T-helper 22 cell (primary cell): ENCODE measurements around the gene EPS8L1.
"Not testable (repeated sequence)": the region's sequence is repeated elsewhere in the genome, so short reads cannot be mapped to it uniquely, and the experiment has no call there.

ENCODE experiments used
- DNase-seq: peaks from one replicate; pipeline ENCODE4 v3.0.0-alpha.2; 2020; ENCODE audit warnings: low read depth

The EPS8L1 gene

DNA sequence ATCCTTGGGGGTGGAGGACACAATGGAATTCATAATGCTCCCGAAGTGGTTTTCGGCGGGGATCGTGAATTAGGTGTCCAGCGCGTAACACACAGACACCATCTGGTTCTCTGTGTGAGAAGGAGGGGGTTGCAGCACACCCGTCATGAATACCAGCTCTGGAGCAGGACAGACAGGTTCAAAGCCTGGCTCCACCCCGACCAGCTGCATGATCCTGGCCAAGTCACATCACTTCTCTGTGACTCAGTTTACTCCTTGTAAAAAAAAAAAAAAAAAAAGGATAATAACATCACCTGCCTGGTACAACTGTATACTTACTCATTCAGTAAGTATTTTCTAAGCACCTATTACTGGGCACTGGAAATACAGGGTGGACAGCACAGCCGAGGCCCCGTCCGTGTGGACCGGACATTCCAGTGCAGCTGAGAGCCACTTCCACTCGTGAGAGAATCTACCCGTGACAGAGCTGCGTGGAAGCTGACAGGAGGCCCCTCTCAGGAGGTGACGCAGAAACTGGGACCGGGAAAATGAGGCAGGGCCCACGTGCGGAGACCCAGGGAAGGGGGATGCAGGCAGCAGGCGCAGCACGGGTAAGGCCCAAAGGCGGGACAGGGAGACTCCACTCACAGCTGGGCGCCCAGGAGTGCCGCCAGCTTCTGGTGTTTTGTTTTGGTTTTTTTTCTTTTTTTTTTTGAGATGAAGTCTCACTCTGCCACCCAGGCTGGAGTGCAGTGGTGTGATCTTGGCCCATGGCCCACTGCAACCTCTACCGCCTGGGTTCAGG, 24.7 kb upstream of the EPS8L1 start:
- DNase-seq = no peak

DNA sequence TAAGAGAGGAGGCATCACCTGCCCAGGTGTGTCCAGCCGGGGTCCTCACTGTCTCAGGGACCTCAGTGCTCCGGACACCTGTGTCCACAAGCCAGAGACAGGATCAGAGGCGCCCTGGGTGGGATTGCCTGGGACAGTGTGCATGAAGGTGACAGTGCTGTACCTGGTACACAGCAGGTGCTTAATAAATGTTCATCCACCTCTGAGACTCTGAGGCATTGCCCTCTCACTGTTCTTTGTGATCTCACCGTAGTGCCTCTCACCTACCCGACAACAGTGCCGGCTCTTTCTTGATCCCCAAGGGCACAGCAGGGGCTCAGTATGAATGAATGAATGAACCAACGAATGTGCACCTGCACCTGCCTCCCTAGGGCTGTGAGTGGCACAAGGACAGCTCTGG, 21.9 kb upstream of the EPS8L1 start:
- DNase-seq = no peak

GRCh38 chr19:55056827-55057226, 18.8 kb upstream of the EPS8L1 start:
- no peak for DNase-seq

DNA sequence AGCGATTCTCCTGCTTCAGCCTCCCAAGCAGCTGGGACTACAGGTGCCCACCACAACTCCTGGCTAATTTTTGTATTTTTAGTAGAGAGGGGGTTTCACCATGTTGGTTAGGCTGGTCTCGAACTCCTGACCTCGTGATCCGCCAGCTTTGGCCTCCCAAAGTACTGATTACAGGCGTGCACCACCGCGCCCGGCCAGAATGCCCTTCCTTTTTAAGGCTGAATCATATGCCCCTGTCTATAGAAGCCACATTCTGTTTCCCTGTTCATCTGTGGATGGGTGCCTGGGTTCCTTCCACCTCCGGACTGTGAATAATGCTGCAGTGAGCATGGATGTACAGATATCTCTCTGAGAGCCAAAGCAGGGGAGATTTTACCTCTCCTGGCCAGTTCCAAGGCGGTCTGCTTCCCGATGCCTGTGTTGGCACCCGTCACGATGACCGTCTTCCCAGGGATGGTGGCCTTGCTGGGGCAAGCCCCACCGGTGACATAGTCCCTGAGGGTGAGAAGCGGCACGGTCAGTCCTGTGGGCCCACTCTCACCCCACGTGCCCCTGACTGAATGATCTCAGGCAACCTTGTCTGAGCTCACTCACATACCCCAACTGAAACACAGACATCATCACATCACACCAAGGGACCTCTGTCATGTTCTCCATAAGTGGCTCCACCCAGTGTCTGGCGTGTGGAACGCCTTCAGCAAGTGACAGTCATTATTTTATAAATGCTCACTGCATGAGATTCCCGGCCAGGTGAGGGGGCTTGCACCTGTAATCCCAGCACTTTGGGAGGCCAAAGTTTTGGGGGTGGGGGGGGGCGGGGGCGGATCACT, 16.7 kb upstream of the EPS8L1 start:
- no peak for DNase-seq

DNA sequence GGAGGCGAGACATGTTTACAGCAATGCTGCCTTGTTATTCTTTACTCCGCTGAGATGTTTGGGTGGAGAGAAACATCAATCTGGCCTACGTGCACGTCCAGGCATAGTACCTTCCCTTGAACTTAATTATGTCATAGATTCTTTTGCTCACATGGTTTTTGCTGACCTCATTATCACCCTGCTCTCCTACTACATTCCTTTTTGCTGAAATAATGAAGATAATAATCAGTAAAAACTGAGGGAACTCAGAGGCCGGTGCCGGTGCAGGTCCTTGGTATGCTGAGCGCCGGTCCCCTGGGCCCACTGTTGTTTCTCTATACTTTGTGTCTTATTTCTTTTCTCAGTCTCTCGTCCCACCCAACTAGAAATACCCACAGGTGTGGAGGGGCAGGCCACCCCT, 15.4 kb upstream of the EPS8L1 start:
- not testable (repeated sequence) for DNase-seq

DNA sequence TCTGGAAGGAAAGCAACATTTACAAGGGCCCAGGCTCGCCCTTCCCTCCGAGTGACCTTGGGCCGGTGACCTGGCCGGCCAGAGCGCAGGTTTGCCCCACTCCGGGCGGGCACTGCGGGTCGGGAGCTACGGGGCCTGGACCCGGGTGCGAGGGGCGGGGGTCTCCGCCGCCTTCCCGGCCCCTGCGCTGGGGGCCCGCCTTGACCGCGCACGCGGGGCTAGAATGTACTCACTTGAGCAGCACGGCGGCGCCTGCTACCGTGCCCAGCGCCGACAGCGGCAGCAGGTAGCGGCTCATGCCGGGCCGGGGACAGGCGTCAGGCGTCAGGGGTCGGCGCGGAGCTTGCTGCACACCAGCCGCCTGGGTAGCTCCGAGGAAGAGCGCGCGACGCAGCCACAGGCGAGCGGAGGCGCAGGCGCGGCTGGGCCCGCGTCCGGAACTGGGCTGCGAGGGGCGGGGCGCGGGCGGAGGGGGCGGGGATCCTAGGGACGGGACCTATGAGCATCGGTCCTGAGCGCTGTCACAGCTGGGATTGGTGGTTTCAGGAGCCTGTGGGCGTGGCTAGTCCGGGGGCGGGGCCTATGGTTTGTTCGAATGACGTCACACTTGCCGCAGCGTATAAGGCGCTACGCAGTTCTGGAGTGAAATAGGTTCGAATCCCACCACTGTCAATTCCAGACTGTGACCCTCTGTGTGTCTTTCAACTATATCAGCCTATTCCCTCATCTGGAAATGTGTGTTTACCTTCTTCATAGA, 12.8 kb upstream of the EPS8L1 start, which contains the start of gene RDH13:
TSS of gene RDH13 (minus strand) at position 414 of the 757 bp plus-strand sequence. CDS start at position 298, 116 bp downstream.
- DNase-seq = peak; percentile 91

DNA sequence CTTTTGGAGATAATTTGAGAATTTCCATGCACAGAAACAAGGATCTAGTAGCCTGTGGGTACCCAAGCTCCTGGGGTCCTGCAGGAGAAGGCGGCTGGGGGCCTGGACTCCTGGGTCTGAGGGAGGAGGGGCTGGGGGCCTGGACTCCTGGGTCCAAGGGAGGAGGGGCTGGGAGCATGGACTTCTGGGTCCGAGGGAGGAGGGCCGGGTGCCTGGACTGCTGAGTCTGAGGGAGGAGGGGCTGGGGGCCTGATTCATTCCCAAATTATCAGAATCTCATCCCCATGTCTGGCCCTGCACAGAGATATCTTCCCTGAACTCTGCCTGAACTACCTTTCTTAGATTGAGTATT, 12.2 kb upstream of the EPS8L1 start:
- no peak for DNase-seq

DNA sequence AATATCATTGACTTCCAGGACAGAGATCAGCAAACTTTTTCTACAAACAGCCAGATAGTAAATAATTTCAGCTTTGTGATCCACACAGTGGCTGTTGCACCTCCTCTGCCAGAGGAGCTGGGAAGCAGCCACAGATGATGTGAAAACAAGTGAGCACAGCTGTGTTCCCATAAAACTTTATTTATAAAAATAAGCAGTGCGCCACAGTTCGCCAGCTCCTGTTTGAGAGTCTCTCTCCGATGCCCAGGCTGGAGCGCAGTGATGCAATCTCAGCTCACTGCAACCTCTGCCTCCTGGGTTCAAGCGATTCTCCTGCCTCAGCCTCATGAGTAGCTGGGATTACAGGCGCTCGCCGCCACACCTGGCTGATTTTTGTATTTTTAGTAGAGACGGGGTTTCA, 10.2 kb upstream of the EPS8L1 start:
- DNase-seq = not testable (repeated sequence)

DNA sequence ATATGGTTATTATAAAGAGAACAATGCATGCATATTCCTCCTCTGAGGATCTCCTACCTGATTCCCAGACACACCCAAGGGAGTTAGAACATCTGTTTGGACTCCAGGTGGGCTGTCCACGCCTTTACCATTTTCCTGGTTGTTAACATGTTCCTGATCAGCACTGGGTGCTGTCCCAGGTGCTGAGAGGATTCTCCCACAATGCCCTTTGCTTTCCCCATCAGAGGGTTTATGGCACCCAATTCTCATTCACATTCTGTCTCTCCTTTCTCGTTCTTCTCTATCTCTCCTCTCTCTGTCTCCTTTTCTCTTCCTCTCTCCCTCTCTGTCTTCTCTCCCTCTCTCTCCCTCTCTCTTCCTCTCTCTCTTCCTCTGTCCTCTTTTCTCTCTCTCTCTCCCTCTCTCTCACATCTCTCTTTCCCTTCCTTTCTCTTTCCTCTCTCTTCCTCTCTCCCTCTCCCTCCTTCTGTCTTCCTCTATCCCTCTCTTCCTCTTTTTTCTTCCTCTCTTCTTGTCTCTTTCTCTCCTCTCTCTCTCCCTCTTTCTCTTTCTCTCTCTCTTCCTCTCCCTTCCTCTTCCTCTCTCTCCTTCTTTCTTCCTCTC, 9.5 kb upstream of the EPS8L1 start:
- no peak for DNase-seq

- DNase-seq = no peak
Measured at GRCh38 chr19:55067869-55068268, 7.8 kb upstream of the EPS8L1 start.

DNA sequence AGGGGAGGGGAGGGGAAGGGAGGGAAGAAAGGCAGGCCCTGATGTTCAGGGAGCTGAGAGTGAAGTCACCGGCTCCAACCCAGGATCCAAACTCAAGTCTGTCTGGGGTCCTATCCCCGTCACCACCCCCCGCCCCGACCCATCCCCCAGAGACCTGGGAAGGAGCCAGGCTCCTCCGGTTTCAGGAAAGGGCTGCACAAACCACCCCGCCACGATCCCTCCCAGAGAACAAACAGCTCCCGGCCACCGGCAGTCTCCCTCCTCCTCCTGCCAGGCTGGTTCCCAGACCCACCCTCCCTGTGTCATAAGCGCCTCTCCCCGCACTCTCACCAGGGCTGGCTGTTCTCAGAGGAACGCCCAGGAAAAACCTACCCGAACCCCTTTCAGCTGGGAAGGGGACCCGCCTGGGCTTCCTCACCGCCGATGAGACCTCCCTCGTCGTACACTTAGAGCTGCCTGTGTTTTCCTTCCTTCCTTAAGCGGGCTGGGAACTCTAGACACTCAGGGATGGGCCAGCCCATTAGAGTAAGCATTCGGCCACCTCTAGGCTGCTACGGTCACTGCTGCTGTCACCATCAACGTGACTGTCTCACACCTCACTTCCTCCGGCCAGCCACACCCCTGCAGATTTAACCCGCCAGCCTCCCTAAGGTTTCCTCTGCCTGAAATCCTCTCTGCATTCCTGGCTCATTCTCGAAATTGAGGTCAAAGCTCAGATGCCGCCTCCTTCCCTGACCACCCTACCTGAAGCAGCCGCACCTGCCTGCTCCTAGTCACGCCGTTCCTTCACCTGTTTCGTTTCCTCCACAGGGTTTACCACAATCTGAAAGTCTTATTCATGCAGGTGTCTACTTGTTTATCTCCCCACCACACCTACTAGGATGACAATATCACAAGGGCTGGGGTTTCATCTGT, 6.5 kb upstream of the EPS8L1 start:
- no peak for DNase-seq

- no peak for DNase-seq
Measured at GRCh38 chr19:55069865-55070197, 5.8 kb upstream of the EPS8L1 start.

DNA sequence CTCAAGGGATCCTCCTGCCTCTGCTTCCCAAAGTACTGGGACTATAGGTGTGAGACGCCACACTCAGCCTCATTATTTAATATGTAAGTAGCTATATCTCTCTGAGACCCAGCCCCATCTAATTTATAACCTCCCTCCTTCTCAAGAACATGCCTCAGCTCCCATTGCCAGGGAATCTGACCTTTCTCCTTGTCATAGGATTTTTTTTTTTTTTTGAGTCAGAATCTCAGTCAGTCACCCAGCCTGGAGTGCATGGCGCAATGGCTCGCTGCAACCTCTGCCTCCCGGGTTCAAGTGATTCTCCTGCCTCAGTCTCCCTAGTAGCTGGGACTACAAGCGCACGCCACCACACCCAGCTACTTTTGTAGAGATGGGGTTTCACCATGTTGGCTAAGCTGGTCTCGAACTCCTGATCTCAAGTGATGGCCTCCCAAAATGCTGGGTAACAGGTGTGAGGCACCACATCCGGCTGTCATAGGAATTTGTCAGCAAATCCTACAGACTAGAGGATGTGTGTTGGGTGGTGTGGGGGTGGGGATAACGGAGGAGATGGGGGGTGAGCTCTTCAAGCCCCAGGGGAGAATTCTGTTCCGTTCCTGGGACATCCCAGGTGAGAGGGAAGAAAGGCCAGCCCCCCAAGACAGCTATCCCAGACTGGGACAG, 5.1 kb upstream of the EPS8L1 start:
- DNase-seq = no peak

GRCh38 chr19:55071129-55071502, 4.6 kb upstream of the EPS8L1 start:
- DNase-seq = no peak

- DNase-seq = no peak
Measured at GRCh38 chr19:55071913-55072312, 3.8 kb upstream of the EPS8L1 start.

- DNase-seq = no peak
Measured at GRCh38 chr19:55076321-55076720, 652 bp downstream of the EPS8L1 start.

- DNase-seq = no peak
Measured at GRCh38 chr19:55077106-55077505, 1.4 kb downstream of the EPS8L1 start.

- no peak for DNase-seq
Measured at GRCh38 chr19:55078996-55079395, 3.3 kb downstream of the EPS8L1 start.

GRCh38 chr19:55079400-55080038, 3.9 kb downstream of the EPS8L1 start:
- DNase-seq = no peak
